GM19463 (cell line): ENCODE data around the gene CHGA.

Experiments
- ATAC-seq: cut with Tn5 transposase; IDR thresholded peaks from one replicate; pipeline ENCODE4 v1.9.1; 2021; ENCODE audit warnings: mild to moderate bottlenecking, moderate library complexity; ENCODE audit not compliant: unreplicated experiment

Gene CHGA

DNA sequence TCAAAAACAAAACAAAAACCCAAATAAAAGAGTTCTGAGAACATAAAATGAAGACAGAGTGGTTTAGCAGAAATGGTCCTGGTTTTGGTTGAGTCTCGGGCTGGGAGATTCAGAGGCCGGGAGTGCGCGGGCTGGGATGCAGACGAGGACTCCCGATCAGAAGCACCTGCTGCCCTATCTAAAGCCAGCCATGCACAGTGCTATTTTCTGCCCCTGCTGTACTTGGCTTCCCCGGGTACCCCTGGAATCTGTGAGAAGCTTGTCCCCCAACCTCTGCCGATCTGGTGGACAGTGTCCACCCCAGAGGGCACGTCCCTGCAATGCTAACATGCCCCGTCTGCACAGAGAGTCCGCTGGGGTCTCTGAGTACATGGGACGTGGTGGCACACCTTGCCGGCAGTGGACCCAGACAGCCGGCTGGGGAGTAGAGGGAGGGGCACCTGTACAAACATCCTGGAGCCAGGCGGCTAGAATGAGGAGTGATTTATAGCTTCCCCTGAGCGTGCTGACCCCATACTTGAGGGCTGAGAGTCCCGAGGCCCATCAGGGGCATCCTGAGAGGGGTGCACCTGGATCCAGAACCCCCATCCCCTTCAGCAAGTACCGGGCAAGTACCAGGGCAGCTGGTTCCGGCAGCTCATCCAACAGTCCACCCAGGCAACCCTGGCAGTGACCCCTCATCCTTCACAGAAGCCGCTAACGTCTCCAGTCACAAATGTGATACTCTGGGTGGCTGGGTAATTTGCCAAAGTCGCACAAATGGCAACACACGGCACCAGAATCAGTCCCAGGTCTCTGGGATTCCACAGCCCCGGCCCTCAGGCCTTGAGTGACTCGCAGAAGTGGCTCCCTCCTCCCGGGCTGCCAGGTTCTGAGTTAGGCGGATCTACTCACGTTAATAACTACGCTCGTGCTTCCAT lies 37.1 kb downstream of the CHGA start:
- no peak for ATAC-seq

DNA sequence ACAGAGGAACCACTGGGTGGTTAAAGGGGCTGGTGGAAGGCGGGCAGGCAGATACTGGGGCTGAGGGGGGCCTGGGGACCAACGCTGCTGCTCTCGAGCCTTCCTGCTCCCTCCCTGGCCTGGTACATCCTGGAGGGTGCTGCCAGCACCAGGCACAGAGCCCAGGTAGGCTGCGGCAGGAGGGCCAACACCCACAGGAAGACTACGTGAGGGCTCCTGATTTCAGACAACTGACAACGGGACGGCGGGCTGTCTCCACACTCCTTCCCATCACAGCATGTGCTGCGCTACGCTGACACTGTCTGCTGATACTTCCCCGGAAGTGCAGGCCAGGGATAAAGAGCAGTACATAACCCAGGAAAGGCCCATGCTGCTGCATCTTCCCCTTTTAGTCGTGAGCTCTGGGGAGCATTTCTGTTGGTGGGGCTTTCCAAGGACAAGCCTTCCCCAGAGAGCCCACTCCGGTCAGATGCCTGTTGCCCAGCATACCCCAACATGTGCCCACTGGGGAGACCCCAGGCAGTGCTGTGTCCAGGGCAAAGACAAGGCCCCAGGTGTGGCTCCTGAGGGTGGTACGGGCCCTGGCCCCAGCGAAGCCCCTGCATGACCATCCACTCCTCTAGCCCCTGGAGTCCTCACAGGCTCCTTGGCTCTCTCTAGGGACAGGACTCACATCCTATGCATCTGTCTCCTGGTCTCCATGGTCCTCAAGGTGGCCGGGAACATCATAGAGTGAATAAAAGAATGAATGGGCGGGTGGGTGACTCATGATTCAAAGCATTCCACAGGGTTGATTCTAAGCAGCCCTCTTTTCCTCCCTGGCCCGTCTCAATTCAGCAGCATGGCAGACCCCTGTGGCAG lies 38.0 kb downstream of the CHGA start:
- ATAC-seq = no peak

DNA sequence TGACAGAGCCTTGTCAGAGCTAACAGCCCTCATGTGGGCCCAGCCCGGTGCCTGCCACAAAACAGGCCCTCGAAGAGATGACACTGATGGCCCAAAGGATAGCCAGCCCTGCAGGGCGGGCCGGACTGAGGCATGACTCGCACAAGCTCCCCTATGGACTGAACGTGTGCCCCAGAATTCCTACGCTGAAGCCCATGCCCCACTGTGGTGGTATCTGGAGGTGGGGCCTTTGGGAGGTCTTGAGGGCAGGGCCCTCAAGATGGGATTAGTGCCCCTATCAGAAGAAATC lies 38.6 kb downstream of the CHGA start:
- no peak for ATAC-seq

DNA sequence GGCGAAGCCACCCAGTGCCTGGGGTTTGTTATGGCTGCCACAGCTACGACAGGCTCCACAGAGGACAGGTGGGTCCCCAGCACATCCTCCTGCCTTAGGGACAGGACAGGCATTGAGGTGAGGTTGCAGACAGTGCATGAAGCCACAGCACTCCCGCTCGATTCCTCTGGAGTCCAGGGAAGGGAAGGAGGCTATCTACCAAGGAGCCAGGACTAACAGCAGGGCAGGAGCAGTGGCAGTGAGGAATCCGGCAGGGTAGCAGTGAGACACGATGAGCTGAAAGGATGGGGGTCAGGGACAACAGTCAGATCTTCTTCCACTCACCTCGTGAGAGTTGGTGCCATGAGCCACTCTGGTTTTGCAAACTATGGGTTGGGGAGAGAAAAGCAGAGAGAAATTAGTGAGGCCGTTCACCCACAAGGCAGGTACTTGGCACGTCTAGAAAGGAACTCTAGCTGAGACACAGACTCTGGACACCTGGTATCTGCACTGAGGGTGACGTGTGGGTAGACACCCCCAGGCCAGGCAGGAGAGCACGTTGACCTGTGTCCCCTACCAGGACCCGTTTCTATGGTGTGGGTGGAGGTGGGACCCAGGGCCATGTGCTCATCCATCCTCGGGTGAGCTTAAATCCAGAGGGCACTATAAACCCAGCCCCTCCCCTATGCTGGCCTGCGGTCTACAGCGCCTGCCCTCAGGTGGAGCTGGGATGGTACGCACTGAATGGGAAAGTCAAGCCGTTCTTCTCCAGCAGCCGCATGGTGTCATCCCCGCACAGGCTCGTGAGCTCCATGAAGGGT lies 39.3 kb downstream of the CHGA start:
- ATAC-seq = no peak

DNA sequence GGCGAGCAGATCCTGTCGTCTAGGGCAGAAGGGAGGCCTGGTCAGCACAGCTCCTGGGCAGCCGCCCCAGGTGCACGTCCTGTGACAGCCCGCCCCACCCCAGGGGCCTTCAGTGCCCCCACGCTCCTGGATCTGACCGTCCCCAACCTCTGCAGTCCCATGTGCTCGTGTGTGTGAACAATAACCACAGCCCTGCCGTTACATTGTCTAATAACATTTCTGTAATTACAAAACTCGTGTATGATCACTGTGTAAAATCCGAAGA lies 39.8 kb downstream of the CHGA start:
- no peak for ATAC-seq

DNA sequence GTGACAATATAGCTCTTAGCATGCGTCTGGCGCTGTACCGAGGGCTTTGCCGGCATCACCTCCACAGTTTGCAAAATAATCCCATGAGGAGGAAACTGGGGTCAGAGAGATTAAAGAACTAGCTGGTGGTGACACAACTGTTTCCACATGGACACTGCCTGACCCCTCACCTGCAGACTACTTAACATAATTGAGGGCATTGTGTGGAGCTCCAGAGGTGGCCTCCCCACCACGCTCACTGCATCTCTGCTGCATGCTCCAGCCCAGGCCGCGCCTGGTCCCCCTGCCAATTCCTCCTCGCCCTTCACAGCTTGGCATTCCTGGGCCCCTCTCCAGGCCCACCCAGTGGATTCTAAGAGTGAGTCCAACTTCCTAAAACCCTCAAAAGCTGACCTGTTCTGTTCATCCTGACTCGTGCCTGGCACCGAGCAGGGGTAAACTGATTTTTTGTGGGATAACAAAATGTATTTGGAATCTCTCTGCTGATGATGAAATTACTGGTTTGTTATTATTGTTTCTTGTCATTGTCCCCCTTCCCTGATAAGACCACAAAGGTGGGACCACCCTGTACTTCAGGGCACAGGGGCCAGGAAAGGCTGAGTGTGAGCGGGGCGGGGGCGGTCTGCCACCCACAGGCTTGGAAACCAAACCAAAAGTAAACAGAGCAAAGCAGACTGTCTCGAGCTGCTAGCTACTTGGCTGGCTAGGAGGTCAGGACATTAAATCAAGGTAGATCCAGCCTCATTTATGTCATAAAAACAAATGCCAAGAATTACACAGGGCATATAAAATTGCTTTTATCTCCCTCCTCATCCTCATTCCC lies 40.6 kb downstream of the CHGA start:
- ATAC-seq = no peak

DNA sequence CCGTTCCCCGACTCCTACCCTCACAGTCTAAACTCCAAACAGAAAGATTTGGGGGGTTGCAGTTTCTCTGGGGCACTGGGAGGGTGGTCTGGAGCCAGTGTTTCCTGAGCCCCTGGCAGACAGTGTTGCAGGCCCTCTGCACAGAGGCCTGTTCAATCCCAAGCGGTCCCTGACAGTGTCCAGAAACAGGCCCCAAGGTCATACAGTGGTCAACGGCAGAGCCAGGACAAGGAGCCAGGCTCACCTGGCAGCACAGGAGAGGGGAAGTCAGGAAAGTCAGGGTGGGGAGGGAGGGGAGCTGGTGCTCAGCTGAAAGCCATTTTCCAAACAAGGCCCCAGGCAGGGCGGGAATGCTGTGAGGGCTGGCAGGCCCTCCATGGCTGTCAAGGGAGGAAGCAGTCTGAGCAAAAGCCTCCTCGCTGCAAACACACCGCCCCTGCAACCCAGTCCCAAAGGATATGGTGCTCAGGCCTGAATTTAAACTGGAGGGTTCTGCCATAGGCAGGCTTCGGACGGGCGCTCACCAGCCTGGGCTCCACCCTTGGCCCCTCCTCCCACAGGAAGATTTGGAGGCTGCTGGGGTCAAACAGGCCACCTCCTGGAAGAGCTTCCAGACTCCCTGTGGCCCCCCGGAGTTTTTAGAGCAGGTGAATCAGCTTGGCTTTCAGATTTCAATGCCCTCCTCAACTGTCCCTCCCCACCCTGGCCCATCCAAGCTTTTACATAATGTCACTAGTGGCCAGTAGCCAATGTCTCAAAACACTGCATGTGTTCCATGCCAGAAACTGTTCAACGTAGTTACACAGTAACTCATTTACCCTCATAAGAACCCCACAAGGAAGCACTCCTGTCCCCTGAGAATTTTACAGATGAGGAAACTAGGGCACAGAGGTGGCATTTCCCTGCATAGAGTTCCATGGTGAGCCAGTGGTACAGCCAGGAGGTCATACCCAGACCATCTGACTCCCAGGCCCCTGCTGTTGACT lies 41.5 kb downstream of the CHGA start:
- ATAC-seq = peak; percentile 51

DNA sequence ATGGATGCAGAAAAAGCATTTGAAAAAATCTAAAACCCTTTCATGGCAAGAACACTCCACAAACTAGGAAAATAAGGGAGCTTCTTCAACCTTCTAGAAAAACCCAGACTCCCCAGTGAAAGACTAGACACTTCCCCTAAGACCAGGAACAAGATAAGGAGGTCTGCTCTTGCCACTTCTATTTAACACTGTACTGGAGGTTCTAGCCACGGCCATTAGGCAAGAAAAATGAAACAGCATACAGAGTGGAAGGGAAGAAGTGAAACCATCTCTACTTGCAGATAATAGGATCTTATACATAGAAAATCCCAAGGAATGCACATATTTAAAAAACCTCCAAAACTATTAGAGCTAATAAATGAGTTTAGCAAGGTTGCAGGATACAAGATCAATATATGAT lies 42.3 kb downstream of the CHGA start:
- ATAC-seq = peak; percentile 21

DNA sequence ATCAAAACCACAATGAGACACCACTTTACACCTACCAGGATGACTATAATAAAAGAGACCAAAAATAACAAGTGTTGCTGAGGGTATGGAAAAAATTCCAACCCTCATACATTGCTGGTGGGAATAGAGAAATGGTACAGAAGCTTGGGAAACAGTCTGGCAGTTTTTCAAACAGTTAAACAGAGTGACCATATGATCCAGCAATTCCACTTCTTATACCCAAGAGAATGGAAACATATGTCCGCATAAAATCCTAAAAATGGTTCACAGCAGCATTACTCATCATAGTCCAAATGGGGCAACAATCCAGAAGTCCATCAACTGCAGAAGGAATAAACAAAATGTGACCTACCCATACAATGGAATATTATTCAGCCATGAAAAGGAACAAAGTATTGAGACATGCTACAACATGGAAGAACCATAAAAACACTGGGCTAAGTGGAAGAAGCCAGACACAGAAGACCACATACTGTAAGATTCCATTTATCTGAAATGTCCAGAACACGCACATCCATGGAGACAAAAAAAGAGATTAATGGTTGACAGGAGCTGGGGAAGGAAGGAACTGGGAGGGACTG lies 44.5 kb downstream of the CHGA start:
- no peak for ATAC-seq

DNA sequence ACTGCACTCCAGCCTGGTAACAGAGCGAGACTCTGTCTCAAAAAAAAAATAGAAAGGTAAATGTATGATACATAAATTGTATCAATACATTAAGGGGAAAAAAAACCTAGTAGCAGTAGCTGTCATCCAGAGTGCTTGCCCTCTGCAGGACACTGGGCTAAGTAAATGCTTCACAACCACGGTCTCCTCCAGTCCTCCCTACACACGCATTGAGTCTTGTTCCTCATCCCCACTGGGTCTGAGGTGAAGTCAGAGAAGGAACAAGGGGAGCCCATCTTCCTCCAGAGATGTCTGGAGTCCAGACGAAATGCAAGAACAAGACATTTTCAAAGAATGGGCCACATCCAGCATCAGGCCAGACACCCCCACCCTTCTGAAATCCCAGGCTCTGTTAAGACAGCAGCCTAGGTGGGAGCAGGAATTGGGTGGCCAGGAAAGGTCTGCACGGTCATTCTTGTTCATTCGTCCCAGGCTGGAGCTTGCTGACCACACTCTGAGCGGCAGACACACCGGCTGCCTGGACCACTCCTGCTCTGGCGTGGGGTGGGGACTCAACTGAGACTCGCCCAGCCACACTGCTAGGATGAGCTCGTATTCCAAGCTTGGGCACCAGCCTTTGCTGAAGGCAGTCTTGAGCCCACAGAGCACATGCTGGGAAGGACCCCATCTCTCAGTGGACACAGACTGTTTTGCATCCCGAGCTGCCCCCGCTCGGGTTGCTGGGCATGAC lies 45.5 kb downstream of the CHGA start:
- ATAC-seq = no peak

DNA sequence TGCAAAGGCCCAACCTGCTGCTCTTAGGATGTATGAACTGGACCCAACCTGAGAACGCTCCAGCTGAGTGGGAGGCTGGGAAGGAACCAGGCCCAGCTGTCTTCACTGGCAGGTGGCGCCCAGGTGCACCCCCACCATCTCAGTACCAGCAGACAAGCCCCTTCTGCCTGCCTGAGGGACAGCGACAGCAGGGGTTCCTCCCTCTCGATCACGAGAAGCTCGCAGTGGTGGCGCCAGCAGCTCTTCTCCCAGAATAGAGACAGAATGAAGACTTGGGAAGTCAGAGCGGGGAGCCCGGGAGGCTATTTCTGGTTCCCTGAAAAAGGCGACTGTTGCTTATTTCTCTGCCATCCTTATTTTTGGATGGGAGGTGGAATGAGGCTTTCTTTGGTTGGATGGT lies 46.5 kb downstream of the CHGA start:
- ATAC-seq = no peak

DNA sequence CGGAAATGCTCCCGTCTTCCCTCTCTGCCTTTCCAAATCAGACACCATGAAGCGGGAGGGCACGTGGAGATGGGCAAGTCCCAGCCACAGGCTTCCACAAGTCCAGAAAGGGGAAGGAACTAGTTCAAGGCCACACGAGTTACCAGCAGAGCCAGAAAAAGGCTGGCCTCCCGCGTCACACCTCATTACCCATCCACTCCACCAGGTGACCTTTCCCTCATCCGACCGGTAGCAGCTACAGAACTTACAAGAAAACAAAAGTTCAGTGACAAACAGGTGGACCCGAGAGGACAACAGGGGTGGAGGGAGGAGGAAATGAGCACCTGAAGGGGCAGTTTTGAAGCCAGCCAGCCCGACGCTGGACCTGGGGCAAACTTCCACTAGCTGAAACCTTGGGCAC lies 46.9 kb downstream of the CHGA start:
- ATAC-seq = no peak

DNA sequence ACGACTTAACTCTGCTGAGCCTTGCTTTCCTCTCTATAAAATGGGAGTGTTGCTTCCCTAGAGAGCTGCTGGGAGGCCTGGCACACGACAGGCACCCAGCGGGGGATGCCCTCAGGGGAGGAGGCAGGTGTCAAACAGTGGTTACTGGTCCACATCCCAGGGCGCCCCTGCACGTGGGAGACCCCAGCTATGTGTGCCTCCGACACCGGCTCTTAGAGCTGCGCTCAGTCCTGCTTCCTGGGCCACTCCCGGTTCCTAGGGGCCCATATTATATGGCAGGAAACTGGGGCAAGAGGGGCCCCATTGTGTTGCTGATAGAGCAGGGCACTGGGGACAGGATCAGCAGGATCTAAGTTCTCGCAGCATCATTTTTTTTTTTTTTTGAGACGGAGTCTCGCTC lies 47.3 kb downstream of the CHGA start:
- no peak for ATAC-seq

DNA sequence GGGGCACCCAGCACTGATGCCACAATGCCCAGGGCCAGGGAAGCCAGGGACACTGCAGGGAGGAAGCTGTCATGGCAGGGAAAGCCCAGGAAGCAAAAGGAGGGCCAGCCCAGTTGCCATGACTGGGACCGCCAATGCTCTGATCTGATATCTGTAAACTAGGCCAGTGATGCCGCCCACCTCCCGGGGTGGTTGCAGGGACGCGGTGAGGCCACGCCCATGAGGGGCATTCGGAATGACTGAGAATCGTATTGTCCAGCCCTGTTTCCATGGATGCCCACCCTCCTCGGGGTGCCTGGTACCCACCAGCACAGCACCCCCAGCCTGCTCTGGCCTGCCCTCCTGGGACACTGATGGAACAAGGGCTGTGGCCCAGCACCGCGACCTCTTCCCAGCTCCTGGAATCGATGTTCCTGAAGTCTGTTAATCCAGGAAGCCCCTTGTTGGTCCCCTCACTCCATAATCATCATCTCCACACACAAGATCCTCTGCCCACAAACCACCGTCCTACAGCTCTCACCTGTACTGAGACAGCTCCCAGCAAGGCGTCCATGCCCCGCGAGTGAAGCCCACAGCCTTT lies 48.7 kb downstream of the CHGA start:
- ATAC-seq = no peak

DNA sequence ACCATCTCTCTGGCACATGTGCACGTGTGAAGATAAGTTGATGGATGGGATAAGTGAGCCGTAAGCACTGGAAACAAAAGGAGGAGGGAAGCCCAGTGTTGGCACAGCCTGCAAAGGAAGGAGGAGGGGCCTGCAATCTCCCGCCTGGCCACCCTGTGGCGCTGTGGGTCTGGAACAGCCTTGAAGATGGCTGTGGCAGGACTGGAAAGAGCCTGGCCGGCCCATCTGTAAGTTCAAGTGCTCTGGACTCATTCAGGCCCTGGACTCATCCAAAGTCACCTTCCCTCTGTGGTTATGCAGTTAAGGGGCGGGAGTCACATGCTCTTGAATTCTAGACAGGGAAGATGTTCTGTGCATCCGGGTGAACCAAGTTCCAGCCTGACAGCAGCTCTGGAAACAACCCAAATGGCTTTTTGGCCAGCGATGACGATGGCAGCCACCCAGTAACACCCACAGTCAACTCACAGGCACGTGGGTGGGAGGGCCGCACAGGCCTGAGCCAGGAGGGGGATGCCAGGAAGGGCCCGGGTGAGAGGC lies 50.4 kb downstream of the CHGA start:
- no peak for ATAC-seq

DNA sequence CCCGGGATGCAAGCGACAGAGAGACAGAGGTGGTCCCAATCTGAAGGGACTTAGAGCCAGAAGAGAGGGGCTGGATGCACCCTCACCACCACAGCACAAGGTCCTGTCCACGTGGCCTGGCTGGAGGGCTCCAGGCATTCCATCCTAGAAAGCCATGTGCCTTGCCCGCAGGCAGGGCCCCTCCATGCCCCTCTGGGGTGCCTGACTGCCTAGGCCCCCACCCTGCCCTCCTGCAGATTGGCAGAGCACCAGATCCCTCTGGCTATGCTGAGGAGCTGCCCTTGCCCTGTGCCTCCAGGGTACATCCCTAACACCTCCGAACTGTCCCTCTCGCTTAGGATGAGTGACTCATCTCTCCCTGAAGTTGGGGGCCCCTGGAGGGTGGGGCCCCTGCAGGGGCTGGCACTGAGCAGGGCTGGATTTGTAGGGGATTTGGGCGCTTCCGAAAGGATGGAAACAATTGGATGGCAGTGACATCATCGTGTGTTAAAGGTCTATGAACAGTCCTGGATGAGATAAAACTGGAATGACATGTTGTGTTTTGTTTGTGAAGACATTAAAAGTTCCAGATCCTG lies 50.9 kb downstream of the CHGA start:
- ATAC-seq = no peak

DNA sequence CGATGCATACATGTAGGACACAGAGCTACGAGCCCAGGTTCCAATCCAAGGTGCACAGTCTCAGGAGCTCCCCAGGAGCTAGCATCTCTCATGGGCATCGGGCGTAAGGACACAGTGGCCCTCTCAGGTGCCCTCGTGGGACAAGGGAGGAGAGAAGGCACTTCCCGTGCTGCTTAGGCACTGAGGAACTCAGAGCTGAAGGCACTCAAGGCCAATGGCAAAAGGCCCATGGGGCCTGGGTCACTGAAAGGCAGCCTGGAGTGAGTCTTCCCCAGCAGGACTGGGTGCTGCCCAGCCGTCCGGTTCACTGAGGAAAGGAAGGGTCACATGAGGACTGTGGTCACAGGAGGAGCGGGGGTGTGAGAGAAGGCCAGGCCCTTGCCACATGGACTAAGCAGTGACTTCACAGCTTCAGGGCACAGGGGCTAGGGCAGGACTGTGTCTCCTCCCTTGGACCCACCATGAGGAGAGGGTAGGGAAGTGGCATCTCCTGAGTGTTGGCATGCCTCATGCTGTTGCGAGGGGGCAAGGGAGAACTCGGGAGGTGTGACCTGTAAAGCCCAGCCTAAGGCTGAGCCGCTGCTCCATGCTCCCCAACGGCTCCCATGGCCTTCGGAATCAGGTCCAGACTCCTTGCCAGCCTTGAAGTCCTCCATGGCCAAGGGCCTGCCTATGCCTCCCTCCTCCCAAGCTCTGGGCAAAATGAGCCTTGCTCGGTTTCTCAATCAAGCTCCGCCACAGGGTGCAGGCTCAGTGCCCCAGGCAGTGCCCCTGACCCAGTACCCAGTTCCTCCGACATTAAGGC lies 51.8 kb downstream of the CHGA start:
- no peak for ATAC-seq
